Neural crest cell (in vitro differentiated cells): ENCODE results near the gene SLC7A1. TPM values are rescaled to one million over a fixed set of nuclear protein-coding genes. Genes with fewer than 3 reads are reported as not detected.
A peak's percentile ranks its signal among the peaks of the same experiment; 100 is the strongest.
"Not testable (repeated sequence)": the region's sequence is repeated elsewhere in the genome, so short reads cannot be mapped to it uniquely, and the experiment has no call there.

Experiments used
- DNase-seq: peaks from one replicate; pipeline ENCODE4 v3.0.0; 2021; ENCODE audit warnings: low read depth, mixed read lengths, low spot score
- H3K27ac Mint-ChIP-seq: one replicate; pipeline ENCODE4 v1.8.0; 2021; ENCODE audit warnings: mild to moderate bottlenecking, mixed read lengths; ENCODE audit not compliant: unreplicated experiment
- H3K27me3 Mint-ChIP-seq: 2 replicates; pipeline ENCODE4 v1.8.0; 2021; ENCODE audit warnings: low read depth, mild to moderate bottlenecking, mixed read lengths
- H3K36me3 Mint-ChIP-seq: 2 replicates; pipeline ENCODE4 v1.8.0; 2021; ENCODE audit warnings: low read depth, mild to moderate bottlenecking, mixed read lengths
- H3K4me1 Mint-ChIP-seq: 2 replicates; pipeline ENCODE4 v1.8.0; 2021; ENCODE audit warnings: mixed read lengths
- H3K4me3 Mint-ChIP-seq: one replicate; pipeline ENCODE4 v1.8.0; 2021; ENCODE audit warnings: mild to moderate bottlenecking, mixed read lengths
- H3K9me3 Mint-ChIP-seq: 2 replicates; pipeline ENCODE4 v1.8.0; 2021; ENCODE audit warnings: mixed read lengths
- CTCF ChIP-seq: fragments of 200-600 bp; sonication (generic); conservative IDR thresholded peaks from 2 replicates; pipeline ENCODE4 v1.5.0; 2021; ENCODE audit warnings: antibody characterized with exemption, mild to moderate bottlenecking
- long read RNA-seq: library from polyadenylated mRNA; unstranded; transcript quantifications from one replicate; pipeline ENCODE4 v2.0.0, GENCODE V29; 2020
- total RNA-seq: library from RNA; stranded (reverse); gene quantifications from 2 replicates; pipeline ENCODE4 v1.2.1, GENCODE V29; 2021

Gene SLC7A1
- total RNA-seq = 69.7 and 71.0 TPM in 2 replicates
- long read RNA-seq, partial matches to known transcripts = 0 of 24 reads
- long read RNA-seq, other reads (novel, unspliced or antisense) = 24 of 24 reads

GRCh38 chr13:29595380-29596063, at the start of gene SLC7A1:
SLC7A1 (minus strand) TSS chr13:29595688; CDS start chr13:29536188, 59,500 bp downstream.
- Mint-ChIP-seq H3K27ac (peak within 1 kb of the TSS; percentile 63), H3K27me3 (peaks cover 17% of the 10 kb centered on the region), H3K4me1 (peaks cover 32% of the 10 kb centered on the region), H3K9me3 (no peaks in the 10 kb centered on the region), H3K4me3 (peak within 1 kb of the TSS; percentile 95), H3K36me3 (no peaks in the 10 kb centered on the region)
- DNase-seq = peak; percentile 67
- TF ChIP-seq CTCF = peak; percentile 28

GRCh38 chr13:29640665-29641064, 45.2 kb upstream of the SLC7A1 start:
- DNase-seq = no peak
- Mint-ChIP-seq H3K36me3 (no peaks in the 10 kb centered on the region), H3K4me3 (no peak overlapping the region), H3K4me1 (no peaks in the 10 kb centered on the region), H3K27me3 (no peaks in the 10 kb centered on the region), H3K27ac (no peak overlapping the region), H3K9me3 (no peaks in the 10 kb centered on the region)
- TF ChIP-seq CTCF = no peak

GRCh38 chr13:29636831-29637230, 41.3 kb upstream of the SLC7A1 start:
- not testable (repeated sequence) for H3K36me3 Mint-ChIP-seq, DNase-seq, H3K4me1 Mint-ChIP-seq, H3K9me3 Mint-ChIP-seq, H3K27ac Mint-ChIP-seq, H3K27me3 Mint-ChIP-seq, H3K4me3 Mint-ChIP-seq

- H3K27me3 Mint-ChIP-seq = no peaks in the 10 kb centered on the region
- peaks cover 4% of the 10 kb centered on the region for H3K36me3 Mint-ChIP-seq
- no peak overlapping the region for H3K27ac Mint-ChIP-seq
- H3K4me1 Mint-ChIP-seq = no peaks in the 10 kb centered on the region
- no peak for DNase-seq
- H3K4me3 Mint-ChIP-seq = no peak overlapping the region
- TF ChIP-seq CTCF = no peak
- peaks cover 9% of the 10 kb centered on the region for H3K9me3 Mint-ChIP-seq
Observed at GRCh38 chr13:29624997-29625396, 29.5 kb upstream of the SLC7A1 start.

GRCh38 chr13:29621841-29622240, 26.4 kb upstream of the SLC7A1 start:
- TF ChIP-seq CTCF = no peak
- Mint-ChIP-seq H3K27me3 (peaks cover 3% of the 10 kb centered on the region), H3K9me3 (peaks cover 12% of the 10 kb centered on the region), H3K27ac (no peak overlapping the region), H3K4me1 (no peaks in the 10 kb centered on the region), H3K4me3 (no peak overlapping the region), H3K36me3 (peaks cover 7% of the 10 kb centered on the region)
- DNase-seq = no peak

- DNase-seq = no peak
- H3K4me1 Mint-ChIP-seq = no peaks in the 10 kb centered on the region
- peaks cover 7% of the 10 kb centered on the region for H3K27me3 Mint-ChIP-seq
- TF ChIP-seq CTCF = no peak
- peaks cover 9% of the 10 kb centered on the region for H3K9me3 Mint-ChIP-seq
- H3K4me3 Mint-ChIP-seq = no peak overlapping the region
- H3K36me3 Mint-ChIP-seq = peaks cover 7% of the 10 kb centered on the region
- H3K27ac Mint-ChIP-seq = no peak overlapping the region
Observed at GRCh38 chr13:29621051-29621800, 25.7 kb upstream of the SLC7A1 start.
